ENCODE results near the gene NT5DC1. TPM values are rescaled to one million over a fixed set of nuclear protein-coding genes. Genes with fewer than 3 reads are reported as not detected.
"Not testable (repeated sequence)": the region's sequence is repeated elsewhere in the genome, so short reads cannot be mapped to it uniquely, and the experiment has no call there.

Gene NT5DC1
- total and polyA plus RNA-seq, 5 donors from 2014 or later, result 32.4 to 80.2 (median 66.3) TPM

DNA sequence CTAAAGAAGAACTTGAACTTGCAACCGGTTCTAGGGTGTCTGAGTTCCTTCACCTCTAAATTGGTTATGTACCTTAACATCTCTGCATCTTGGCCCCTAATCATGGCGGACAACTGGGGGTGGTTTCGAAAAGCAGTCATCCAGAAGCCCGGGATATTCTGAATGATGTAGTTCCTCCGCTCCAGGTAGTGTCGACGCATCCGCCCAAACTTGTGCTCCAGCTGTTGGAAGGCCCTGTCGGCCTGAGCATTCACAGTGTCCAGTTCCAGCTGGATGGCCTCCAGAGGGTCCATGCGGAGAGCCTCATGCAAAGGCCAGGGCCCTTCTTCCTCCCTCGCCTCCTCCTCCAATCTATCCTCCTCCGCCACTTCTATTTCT lies 178.2 kb downstream of the NT5DC1 start:
- H3K9me3 ChIP-seq (ENCODE audit: control insufficient read depth in 2 of 2, low read length in 2 of 2), result no peaks in the 10 kb centered on the region
- H3K9me3 Mint-ChIP-seq, result no peaks in the 10 kb centered on the region
- H3K27ac Mint-ChIP-seq, result peak overlapping the region; percentile 99 to 100 (median 100)
- H3K4me1 Mint-ChIP-seq, result peaks cover 18 to 70% (median 47%) of the 10 kb centered on the region in 4 donors
- DNase-seq (peak in 2 of 3 donors; percentile 26 to 30), ATAC-seq (ENCODE audit: low read depth in 2 of 2) (no peak)
- peaks cover 57% of the 10 kb centered on the region for H3K4me1 ChIP-seq (ENCODE audit: control insufficient read depth, insufficient read depth, low read length, poor library complexity, severe bottlenecking)
- H3K36me3 Mint-ChIP-seq, result peaks cover 35% of the 10 kb centered on the region
- H3K36me3 ChIP-seq (ENCODE audit: control insufficient read depth, insufficient read depth, low read length), result peaks cover 19% of the 10 kb centered on the region
- H3K27me3 ChIP-seq (ENCODE audit: control insufficient read depth, insufficient read depth, low read length), result no peaks in the 10 kb centered on the region
- H3K27ac ChIP-seq (ENCODE audit: insufficient read depth, low read length, poor library complexity, severe bottlenecking), result peak overlapping the region; percentile 100
- H3K4me3 ChIP-seq (ENCODE audit: low read depth, low read length), result peak overlapping the region; percentile 94
- H3K27me3 Mint-ChIP-seq, result no peaks in the 10 kb centered on the region
- H3K4me3 Mint-ChIP-seq, result peak overlapping the region; percentile 94 to 99 (median 98)

DNA sequence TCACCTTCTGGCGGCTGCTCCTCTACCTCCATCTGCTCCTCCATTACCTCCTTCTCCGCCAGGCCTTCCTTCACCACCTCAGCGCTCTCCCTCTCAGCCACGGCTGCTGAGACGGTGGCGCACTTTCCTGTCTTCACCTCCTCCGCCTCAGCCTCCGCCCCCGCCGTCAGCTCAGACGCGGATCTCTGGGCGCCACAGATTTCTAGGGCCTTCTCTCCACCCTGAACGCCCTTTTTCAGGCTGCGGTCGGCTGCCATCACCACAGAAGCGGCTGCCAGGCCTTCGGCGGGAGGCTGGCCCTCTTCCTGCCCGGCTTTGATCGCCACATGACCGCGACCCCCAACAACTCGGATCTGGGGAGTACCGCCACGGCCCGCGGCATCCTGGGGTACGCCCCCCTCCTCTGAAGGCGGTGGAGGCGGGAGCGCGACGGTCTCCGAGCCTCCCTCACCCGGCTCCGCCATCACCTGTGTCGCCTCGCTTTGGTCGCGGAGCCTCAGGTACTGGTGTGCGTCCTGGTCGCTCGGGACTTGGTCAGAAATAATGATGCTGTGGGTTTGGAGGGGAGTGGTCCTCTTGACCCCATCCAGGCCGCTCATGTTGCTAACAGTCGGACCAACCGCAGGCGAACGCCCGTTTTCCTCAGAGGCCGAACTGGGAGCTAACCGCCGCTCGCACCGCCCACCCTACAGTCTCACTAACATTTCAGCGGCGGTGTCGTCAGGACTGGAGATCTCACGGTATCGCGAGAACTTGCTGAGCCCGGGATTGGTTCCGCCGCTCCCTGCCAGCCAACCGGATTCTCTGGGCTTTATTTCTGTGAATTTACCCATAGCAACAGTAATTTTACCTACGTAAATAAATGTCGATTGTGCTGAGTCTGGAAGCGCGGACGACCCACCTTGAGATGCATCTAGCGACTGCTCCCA lies 178.8 kb downstream of the NT5DC1 start, which contains the start of gene TSPYL1:
TSS of gene TSPYL1 (minus strand) at position 699 of the 929 bp plus-strand sequence. CDS start at position 599, 100 bp downstream.
- DNase-seq (peak; percentile 93 to 97 (median 97)), ATAC-seq (ENCODE audit: low read depth in 2 of 2) (peak; percentile 92)
- Mint-ChIP-seq H3K36me3 (peaks cover 35% of the 10 kb centered on the region), H3K27ac (peak within 1 kb of the TSS; percentile 99 to 100 (median 100)), H3K27me3 (no peaks in the 10 kb centered on the region), H3K9me3 (no peaks in the 10 kb centered on the region), H3K4me1 (peaks cover 18 to 64% (median 45%) of the 10 kb centered on the region in 4 donors), H3K4me3 (peak within 1 kb of the TSS; percentile 94 to 99 (median 98))
- Histone ChIP-seq H3K4me1 (ENCODE audit: control insufficient read depth, insufficient read depth, low read length, poor library complexity, severe bottlenecking) (peaks cover 56% of the 10 kb centered on the region), H3K9me3 (ENCODE audit: control insufficient read depth in 2 of 2, low read length in 2 of 2) (no peaks in the 10 kb centered on the region), H3K4me3 (ENCODE audit: low read depth, low read length) (peak within 1 kb of the TSS; percentile 94), H3K36me3 (ENCODE audit: control insufficient read depth, insufficient read depth, low read length) (peaks cover 13% of the 10 kb centered on the region), H3K27ac (ENCODE audit: insufficient read depth, low read length, poor library complexity, severe bottlenecking) (peak within 1 kb of the TSS; percentile 100), H3K27me3 (ENCODE audit: control insufficient read depth, insufficient read depth, low read length) (no peaks in the 10 kb centered on the region)

DNA sequence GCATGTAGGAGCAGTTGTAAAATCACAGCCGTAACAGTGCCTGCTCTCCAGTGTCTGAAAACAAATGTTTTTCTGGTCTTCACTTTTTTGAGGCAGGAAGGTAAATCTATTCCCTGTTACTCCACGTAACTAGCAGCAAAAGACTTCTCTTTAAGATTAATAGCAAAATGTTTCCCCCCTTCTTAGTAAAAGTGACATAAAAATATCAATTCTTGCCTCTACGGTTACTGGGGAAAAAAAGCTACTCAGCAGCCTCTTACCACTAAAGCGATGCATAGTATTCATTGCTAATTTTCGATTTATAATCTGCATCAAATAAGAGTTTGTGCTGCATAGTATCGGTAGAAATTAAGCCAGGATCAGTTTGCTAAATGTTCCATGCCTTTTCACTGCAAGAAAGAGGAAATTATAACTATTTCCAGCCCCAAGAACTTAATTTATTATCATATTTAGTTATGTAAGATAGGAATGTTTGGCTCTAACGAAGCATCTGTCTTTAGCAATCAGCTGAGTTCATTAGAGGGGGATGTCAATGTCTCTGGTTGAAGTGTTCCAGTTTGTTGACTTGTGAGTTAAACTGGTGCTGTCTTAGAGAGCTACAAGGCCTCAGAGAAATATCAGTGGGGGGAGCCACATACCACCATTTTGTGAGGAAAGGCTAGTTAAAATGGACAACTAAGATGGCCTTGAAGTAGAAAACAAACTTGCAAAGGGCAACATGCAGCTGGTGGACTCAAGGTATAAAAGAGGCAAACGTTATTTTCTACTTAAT lies 179.7 kb downstream of the NT5DC1 start:
- DNase-seq, result peak in 1 of 3 donors; percentile 18
- peaks cover 31% of the 10 kb centered on the region for H3K36me3 Mint-ChIP-seq
- H3K4me1 ChIP-seq (ENCODE audit: control insufficient read depth, insufficient read depth, low read length, poor library complexity, severe bottlenecking), result peaks cover 48% of the 10 kb centered on the region
- no peaks in the 10 kb centered on the region for H3K9me3 ChIP-seq (ENCODE audit: control insufficient read depth in 2 of 2, low read length in 2 of 2)
- no peak for ATAC-seq (ENCODE audit: low read depth in 2 of 2)
- H3K4me3 ChIP-seq (ENCODE audit: low read depth, low read length), result peak overlapping the region; percentile 94
- peak overlapping the region; percentile 94 to 99 (median 98) for H3K4me3 Mint-ChIP-seq
- peaks cover 15 to 57% (median 44%) of the 10 kb centered on the region in 4 donors for H3K4me1 Mint-ChIP-seq
- no peaks in the 10 kb centered on the region for H3K27me3 ChIP-seq (ENCODE audit: control insufficient read depth, insufficient read depth, low read length)
- H3K9me3 Mint-ChIP-seq, result no peaks in the 10 kb centered on the region
- H3K27ac ChIP-seq (ENCODE audit: insufficient read depth, low read length, poor library complexity, severe bottlenecking), result peak overlapping the region; percentile 100
- peak overlapping the region; percentile 99 to 100 (median 100) for H3K27ac Mint-ChIP-seq
- H3K27me3 Mint-ChIP-seq, result peaks cover 1% of the 10 kb centered on the region
- H3K36me3 ChIP-seq (ENCODE audit: control insufficient read depth, insufficient read depth, low read length), result peaks cover 9% of the 10 kb centered on the region

DNA sequence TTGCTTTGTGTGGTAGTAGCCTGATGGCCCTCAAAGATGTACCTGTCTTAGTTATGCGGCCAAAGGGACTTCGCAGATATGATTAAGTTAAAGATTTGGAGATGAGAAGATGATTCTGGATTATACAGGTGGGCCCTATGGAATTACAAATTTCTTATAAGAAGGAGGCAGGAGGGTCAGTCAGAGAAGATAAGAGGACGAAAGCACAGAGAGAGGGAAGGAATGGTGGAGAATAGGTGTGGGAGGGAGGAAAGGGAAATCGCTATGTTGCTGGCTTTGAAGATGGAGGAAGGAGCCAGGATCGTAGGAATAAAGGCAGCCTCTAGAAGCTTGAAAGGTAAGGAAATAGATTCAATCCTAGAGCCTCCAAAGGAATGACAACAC lies 180.3 kb downstream of the NT5DC1 start:
- H3K4me3 ChIP-seq (ENCODE audit: low read depth, low read length), result peak overlapping the region; percentile 94
- peaks cover 4% of the 10 kb centered on the region for H3K27me3 Mint-ChIP-seq
- no peak for ATAC-seq (ENCODE audit: low read depth in 2 of 2)
- no peaks in the 10 kb centered on the region for H3K9me3 ChIP-seq (ENCODE audit: control insufficient read depth in 2 of 2, low read length in 2 of 2)
- H3K4me3 Mint-ChIP-seq, result peak overlapping the region; percentile 94 to 99 (median 98)
- DNase-seq, result no peak
- peak overlapping the region; percentile 99 to 100 (median 100) for H3K27ac Mint-ChIP-seq
- peaks cover 42% of the 10 kb centered on the region for H3K4me1 ChIP-seq (ENCODE audit: control insufficient read depth, insufficient read depth, low read length, poor library complexity, severe bottlenecking)
- H3K27me3 ChIP-seq (ENCODE audit: control insufficient read depth, insufficient read depth, low read length), result no peaks in the 10 kb centered on the region
- H3K36me3 Mint-ChIP-seq, result peaks cover 27% of the 10 kb centered on the region
- H3K9me3 Mint-ChIP-seq, result no peaks in the 10 kb centered on the region
- peaks cover 12 to 51% (median 42%) of the 10 kb centered on the region in 4 donors for H3K4me1 Mint-ChIP-seq
- peak overlapping the region; percentile 100 for H3K27ac ChIP-seq (ENCODE audit: insufficient read depth, low read length, poor library complexity, severe bottlenecking)
- peaks cover 9% of the 10 kb centered on the region for H3K36me3 ChIP-seq (ENCODE audit: control insufficient read depth, insufficient read depth, low read length)

DNA sequence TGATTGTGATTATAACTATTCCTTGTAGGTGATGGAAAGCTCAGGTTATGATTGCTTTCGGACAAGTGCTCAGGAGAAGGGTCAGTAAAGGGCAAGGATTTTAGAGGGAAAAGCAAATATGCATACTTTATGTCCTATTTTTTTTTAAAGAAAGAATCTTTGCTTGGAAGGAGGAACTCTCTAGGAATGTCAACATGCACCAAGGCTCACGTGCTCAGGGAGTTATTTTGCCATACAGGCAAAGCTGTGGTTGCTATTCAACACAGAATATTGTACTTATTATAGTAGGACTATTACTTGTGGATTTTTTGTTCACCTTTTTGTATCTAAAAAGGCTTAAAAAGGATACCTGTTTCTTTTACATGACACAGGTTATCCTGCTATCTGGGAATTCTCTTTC lies 182.0 kb downstream of the NT5DC1 start:
- Mint-ChIP-seq H3K4me1 (peaks cover 0 to 35% (median 29%) of the 10 kb centered on the region in 4 donors), H3K4me3 (peak overlapping the region in 2 of 4 donors; percentile 8 to 61), H3K9me3 (no peaks in the 10 kb centered on the region), H3K36me3 (peaks cover 17% of the 10 kb centered on the region), H3K27ac (no peak overlapping the region), H3K27me3 (peaks cover 4% of the 10 kb centered on the region)
- Histone ChIP-seq H3K4me3 (ENCODE audit: low read depth, low read length) (no peak overlapping the region), H3K36me3 (ENCODE audit: control insufficient read depth, insufficient read depth, low read length) (peaks cover 6% of the 10 kb centered on the region), H3K27me3 (ENCODE audit: control insufficient read depth, insufficient read depth, low read length) (no peaks in the 10 kb centered on the region), H3K27ac (ENCODE audit: insufficient read depth, low read length, poor library complexity, severe bottlenecking) (no peak overlapping the region), H3K4me1 (ENCODE audit: control insufficient read depth, insufficient read depth, low read length, poor library complexity, severe bottlenecking) (peaks cover 24% of the 10 kb centered on the region), H3K9me3 (ENCODE audit: control insufficient read depth in 2 of 2, low read length in 2 of 2) (no peaks in the 10 kb centered on the region)
- ATAC-seq (ENCODE audit: low read depth in 2 of 2) (no peak), DNase-seq (no peak)

DNA sequence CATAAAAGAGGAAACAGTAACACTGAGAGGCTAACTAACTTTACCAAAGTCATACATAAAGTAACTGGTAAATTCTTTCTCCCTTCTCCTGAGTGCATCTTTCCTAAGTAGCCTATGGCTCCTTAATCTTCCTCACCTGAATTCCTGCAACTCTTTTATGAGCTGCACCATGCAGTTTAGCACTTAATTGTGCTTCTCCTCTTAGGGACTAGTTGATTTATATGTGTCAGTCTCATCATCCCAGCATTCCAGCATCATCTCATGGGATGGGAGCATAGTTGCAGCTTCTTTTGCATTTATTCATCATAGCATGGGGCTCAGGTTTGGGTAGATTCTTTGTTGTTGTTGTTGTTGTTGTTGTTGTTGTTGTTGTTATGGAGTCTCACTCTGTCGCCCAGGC lies 182.5 kb downstream of the NT5DC1 start:
- H3K27ac ChIP-seq (ENCODE audit: insufficient read depth, low read length, poor library complexity, severe bottlenecking), result no peak overlapping the region
- H3K9me3 Mint-ChIP-seq, result no peaks in the 10 kb centered on the region
- no peak for DNase-seq
- H3K27ac Mint-ChIP-seq, result peak overlapping the region in 1 of 3 donors; percentile 18
- peaks cover 12% of the 10 kb centered on the region for H3K36me3 Mint-ChIP-seq
- peaks cover 19% of the 10 kb centered on the region for H3K4me1 ChIP-seq (ENCODE audit: control insufficient read depth, insufficient read depth, low read length, poor library complexity, severe bottlenecking)
- H3K9me3 ChIP-seq (ENCODE audit: control insufficient read depth in 2 of 2, low read length in 2 of 2), result no peaks in the 10 kb centered on the region
- H3K27me3 Mint-ChIP-seq, result peaks cover 4% of the 10 kb centered on the region
- no peaks in the 10 kb centered on the region for H3K27me3 ChIP-seq (ENCODE audit: control insufficient read depth, insufficient read depth, low read length)
- no peak for ATAC-seq (ENCODE audit: low read depth in 2 of 2)
- peak overlapping the region in 1 of 4 donors; percentile 8 for H3K4me3 Mint-ChIP-seq
- H3K36me3 ChIP-seq (ENCODE audit: control insufficient read depth, insufficient read depth, low read length), result peaks cover 2% of the 10 kb centered on the region
- H3K4me3 ChIP-seq (ENCODE audit: low read depth, low read length), result no peak overlapping the region
- peaks cover 0 to 31% (median 27%) of the 10 kb centered on the region in 4 donors for H3K4me1 Mint-ChIP-seq

DNA sequence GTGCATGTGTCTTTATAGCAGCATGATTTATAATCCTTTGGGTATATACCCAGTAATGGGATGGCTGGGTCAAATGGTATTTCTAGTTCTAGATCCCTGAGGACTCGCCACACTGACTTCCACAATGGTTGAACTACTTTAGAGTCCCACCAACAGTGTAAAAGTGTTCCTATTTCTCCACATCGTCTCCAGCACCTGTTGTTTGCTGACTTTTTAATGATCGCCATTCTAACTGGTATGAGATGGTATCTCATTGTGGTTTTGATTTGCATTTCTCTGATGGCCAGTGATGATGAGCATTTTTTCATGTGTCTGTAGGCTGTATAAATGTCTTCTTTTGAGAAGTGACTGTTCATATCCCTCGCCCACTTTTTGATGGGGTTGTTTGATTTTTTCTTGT lies 184.3 kb downstream of the NT5DC1 start:
- ATAC-seq (ENCODE audit: low read depth in 2 of 2); H3K9me3 ChIP-seq (ENCODE audit: control insufficient read depth in 2 of 2, low read length in 2 of 2); H3K27ac Mint-ChIP-seq; H3K27me3 Mint-ChIP-seq; H3K27me3 ChIP-seq (ENCODE audit: control insufficient read depth, insufficient read depth, low read length); DNase-seq; H3K4me3 ChIP-seq (ENCODE audit: low read depth, low read length); H3K36me3 Mint-ChIP-seq; H3K9me3 Mint-ChIP-seq; H3K36me3 ChIP-seq (ENCODE audit: control insufficient read depth, insufficient read depth, low read length); H3K27ac ChIP-seq (ENCODE audit: insufficient read depth, low read length, poor library complexity, severe bottlenecking): not testable (repeated sequence)
- peak overlapping the region in 1 of 4 donors; percentile 71 for H3K4me3 Mint-ChIP-seq
- H3K4me1 Mint-ChIP-seq, result peaks cover 0 to 26% (median 18%) of the 10 kb centered on the region in 4 donors
- H3K4me1 ChIP-seq (ENCODE audit: control insufficient read depth, insufficient read depth, low read length, poor library complexity, severe bottlenecking), result peaks cover 11% of the 10 kb centered on the region

All from CD4-positive, CD25-positive, alpha-beta regulatory T cell (primary cell).